Tibial nerve (tissue), 4 donors: ENCODE data around the gene TP73. TPM values are rescaled to one million over a fixed set of nuclear protein-coding genes. Genes with fewer than 3 reads are reported as not detected.
A peak's percentile ranks its signal among the peaks of the same experiment; 100 is the strongest.

ENCODE experiments used
- DNase-seq, 2 donors: peaks; one replicate each; pipeline ENCODE4 v3.0.0-alpha.2; 2019; ENCODE audit warnings: low spot score in 2 of 2
- H3K27ac ChIP-seq, 4 donors: fragments of 200-600 bp; sonication (generic) in 3 of 4; one replicate each; pipeline ENCODE4 v1.5.1; 2017 to 2019; ENCODE audit warnings: mild to moderate bottlenecking in 1 of 4
- H3K27me3 ChIP-seq, 2 donors: fragments of 200-600 bp; sonication (generic) in 1 of 2; one replicate each; pipeline versions ENCODE4 v1.5.1 to v1.6.0; 2017 to 2019
- H3K36me3 ChIP-seq, 3 donors: fragments of 200-600 bp; sonication (generic); one replicate each; pipeline ENCODE4 v1.5.1; 2018 to 2019
- H3K4me1 ChIP-seq, 4 donors: fragments of 200-600 bp; sonication (generic) in 3 of 4; one replicate each; pipeline ENCODE4 v1.5.1; 2017 to 2019
- H3K4me3 ChIP-seq, 4 donors: fragments of 200-600 bp; sonication (generic) in 3 of 4; one replicate each; pipeline ENCODE4 v1.5.1; 2017 to 2019; ENCODE audit warnings: mild to moderate bottlenecking in 1 of 4, moderate library complexity in 1 of 4
- H3K9me3 ChIP-seq, 4 donors: fragments of 200-600 bp; sonication (generic) in 3 of 4; one replicate each; pipeline ENCODE4 v1.5.1; 2017 to 2019
- EP300 ChIP-seq, 2 donors: sonication (generic); formaldehyde crosslinking; IDR thresholded peaks; one replicate each; pipeline ENCODE4 v1.6.1; 2017; ENCODE audit warnings: antibody characterized with exemption in 2 of 2, mild to moderate bottlenecking in 1 of 2
- POLR2A ChIP-seq, 2 donors: fragments of 450-650 bp; IDR thresholded peaks; one replicate each; pipeline ENCODE4 v1.6.1; 2017; ENCODE audit warnings: antibody characterized with exemption in 2 of 2, mild to moderate bottlenecking in 2 of 2, moderate library complexity in 2 of 2
- WGBS, 2 donors: methylation state at CpG; one replicate each; pipeline ENCODE4 v1.1.5; 2018; 5-methylcytosine and 5-hydroxymethylcytosine counted together
- total RNA-seq, 4 donors: library from RNA; depleted of rRNA; stranded (reverse); fragments of >200 nt; gene quantifications; one replicate each; pipeline ENCODE4 v1.1.0, GENCODE V29; 2016
- TF ChIP-seq, protein P1 (sequence below), 5 experiments: fragments of 200-600 bp in 3 of 5; fragments of 450-650 bp in 2 of 5; sonication (generic) in 3 of 5; IDR thresholded peaks; one replicate each; pipeline ENCODE4 v1.5.1; 2016 to 2019; ENCODE audit warnings: antibody characterized with exemption in 5 of 5, mild to moderate bottlenecking in 3 of 5, moderate library complexity in 2 of 5

Gene TP73
- total RNA-seq, 4 donors from 2014 or later, result 0.30 TPM; not detected in 3

DNA sequence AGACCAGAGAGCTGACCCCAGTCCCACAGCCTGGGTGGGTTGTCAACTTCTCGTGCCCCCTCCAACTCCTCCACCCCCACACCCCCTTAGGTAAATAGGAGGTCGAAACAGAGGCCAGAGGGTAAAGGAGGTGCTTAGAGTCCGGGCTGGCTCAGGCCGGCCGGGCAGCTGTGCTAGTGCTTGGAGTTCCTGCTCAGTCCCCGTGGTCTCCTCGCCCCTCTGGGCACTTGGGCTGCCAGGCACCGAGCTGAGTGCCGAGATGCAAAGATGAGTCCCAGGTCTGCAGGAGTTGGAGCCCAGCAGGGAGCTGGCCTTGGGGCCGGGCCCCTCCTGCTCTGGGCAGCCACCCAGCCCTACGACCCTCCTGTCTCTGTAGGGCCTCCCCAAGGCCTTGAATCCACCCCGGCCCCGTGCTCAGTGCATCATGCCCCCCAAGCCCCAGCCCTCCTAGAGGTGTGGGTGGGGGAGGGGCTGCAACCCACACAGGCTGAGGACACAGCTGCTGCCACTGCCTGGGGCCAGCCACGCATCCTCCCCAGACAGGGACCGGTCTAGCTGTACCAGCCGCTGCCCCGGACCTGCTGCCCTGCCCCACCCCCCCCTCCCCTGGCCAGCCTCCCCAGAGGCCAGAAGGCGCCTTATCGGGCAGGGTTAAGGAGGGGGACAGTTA, 122.1 kb downstream of the TP73 start:
- peaks cover 0 to 24% (median 4%) of the 10 kb centered on the region in 3 donors for H3K36me3 ChIP-seq
- WGBS, 2 donors, result 59 to 73% methylated on average over 14 to 19 of the region's 19 CpGs
- no peaks in the 10 kb centered on the region for H3K9me3 ChIP-seq
- DNase-seq, result no peak
- no peaks in the 10 kb centered on the region for H3K27me3 ChIP-seq
- TF ChIP-seq, protein P1, sequence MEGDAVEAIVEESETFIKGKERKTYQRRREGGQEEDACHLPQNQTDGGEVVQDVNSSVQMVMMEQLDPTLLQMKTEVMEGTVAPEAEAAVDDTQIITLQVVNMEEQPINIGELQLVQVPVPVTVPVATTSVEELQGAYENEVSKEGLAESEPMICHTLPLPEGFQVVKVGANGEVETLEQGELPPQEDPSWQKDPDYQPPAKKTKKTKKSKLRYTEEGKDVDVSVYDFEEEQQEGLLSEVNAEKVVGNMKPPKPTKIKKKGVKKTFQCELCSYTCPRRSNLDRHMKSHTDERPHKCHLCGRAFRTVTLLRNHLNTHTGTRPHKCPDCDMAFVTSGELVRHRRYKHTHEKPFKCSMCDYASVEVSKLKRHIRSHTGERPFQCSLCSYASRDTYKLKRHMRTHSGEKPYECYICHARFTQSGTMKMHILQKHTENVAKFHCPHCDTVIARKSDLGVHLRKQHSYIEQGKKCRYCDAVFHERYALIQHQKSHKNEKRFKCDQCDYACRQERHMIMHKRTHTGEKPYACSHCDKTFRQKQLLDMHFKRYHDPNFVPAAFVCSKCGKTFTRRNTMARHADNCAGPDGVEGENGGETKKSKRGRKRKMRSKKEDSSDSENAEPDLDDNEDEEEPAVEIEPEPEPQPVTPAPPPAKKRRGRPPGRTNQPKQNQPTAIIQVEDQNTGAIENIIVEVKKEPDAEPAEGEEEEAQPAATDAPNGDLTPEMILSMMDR (IDR thresholded peaks at IDR 0.05), result no peak
- no peak for TF ChIP-seq EP300 (IDR thresholded peaks at IDR 0.05)
- no peak overlapping the region for H3K4me3 ChIP-seq
- peak overlapping the region in 2 of 4 donors; percentile 89 to 92 for H3K27ac ChIP-seq
- H3K4me1 ChIP-seq, result peaks cover 0 to 52% (median 40%) of the 10 kb centered on the region in 4 donors

DNA sequence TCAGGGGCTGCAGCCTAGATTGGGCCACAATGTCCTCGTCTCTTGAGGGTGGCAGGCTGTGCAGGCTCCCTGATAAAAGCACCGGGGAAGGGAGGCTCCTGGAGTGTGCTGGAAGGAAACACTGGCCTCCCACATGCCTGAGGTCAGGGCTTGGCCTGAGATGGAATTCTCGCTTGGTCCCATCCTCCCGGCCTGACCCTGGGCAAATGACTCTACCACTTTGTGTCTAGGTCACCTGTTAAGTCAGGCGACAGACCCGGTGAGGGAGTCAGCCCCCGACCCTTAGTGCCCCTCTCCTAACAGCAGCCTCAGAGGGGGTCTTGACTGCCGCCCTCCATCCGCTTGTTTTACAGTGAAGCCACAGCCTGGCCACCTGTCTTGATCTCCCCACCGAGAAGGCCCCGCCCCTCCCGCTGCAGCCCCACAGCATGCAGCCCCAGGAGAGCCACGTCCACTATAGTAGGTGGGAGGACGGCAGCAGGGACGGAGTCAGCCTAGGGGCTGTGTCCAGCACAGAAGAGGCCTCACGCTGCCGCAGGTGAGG, 122.7 kb downstream of the TP73 start:
- Histone ChIP-seq H3K27me3 (no peaks in the 10 kb centered on the region), H3K9me3 (no peaks in the 10 kb centered on the region), H3K4me3 (peak overlapping the region in 1 of 4 donors; percentile 5), H3K36me3 (peaks cover 0 to 30% (median 10%) of the 10 kb centered on the region in 3 donors), H3K27ac (peak overlapping the region in 2 of 4 donors; percentile 22 to 89), H3K4me1 (peaks cover 0 to 52% (median 40%) of the 10 kb centered on the region in 4 donors)
- DNase-seq, result no peak
- TF ChIP-seq, protein P1 (IDR thresholded peaks at IDR 0.05), result no peak
- TF ChIP-seq POLR2A (IDR thresholded peaks at IDR 0.05) (no peak), EP300 (IDR thresholded peaks at IDR 0.05) (no peak)
- WGBS, 2 donors, result 32 to 47% methylated on average over 10 to 12 of the region's 17 CpGs

DNA sequence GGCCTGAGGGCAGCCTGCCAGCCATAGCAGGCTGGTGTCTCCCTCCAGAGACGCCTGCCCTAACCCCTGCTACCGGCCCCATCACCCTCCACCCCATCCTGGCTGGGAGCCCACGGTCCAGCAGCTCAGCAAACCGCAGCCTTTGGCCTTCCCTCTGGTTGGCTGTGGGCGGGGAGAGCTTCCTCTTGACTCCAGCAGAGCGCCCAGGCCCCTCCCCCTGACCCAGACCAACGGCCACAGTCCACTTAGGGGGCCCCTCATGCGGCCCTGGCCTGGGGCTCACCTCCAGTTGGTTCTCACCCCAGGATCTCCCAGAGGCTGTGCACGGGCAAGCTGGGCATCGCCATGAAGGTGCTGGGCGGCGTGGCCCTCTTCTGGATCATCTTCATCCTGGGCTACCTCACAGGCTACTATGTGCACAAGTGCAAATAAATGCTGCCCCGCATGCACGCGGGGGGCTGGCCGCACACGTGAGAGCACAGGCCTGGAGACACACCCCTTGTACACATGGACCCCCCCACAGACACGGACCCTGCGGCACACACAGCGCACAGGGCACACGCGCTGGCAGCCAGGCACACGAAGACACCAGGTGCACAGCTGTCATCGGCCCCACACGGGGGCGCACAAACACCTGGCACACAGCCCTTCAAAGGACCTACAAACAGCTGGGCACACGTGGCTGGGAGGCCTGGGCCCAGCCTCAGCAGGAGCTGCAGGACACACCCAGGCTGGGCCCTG, 123.3 kb downstream of the TP73 start:
- no peak for TF ChIP-seq EP300 (IDR thresholded peaks at IDR 0.05)
- TF ChIP-seq POLR2A (IDR thresholded peaks at IDR 0.05), result no peak
- TF ChIP-seq, protein P1 (IDR thresholded peaks at IDR 0.05), result peak in 1 of 5 experiments; percentile 23
- WGBS, 2 donors, result 41 to 43% methylated on average over 16 to 17 of the region's 27 CpGs
- Histone ChIP-seq H3K4me1 (peaks cover 0 to 52% (median 40%) of the 10 kb centered on the region in 4 donors), H3K4me3 (peak overlapping the region in 1 of 4 donors; percentile 5), H3K9me3 (no peaks in the 10 kb centered on the region), H3K27me3 (no peaks in the 10 kb centered on the region), H3K36me3 (peaks cover 0 to 37% (median 16%) of the 10 kb centered on the region in 3 donors), H3K27ac (peak overlapping the region in 2 of 4 donors; percentile 22 to 89)
- no peak for DNase-seq

DNA sequence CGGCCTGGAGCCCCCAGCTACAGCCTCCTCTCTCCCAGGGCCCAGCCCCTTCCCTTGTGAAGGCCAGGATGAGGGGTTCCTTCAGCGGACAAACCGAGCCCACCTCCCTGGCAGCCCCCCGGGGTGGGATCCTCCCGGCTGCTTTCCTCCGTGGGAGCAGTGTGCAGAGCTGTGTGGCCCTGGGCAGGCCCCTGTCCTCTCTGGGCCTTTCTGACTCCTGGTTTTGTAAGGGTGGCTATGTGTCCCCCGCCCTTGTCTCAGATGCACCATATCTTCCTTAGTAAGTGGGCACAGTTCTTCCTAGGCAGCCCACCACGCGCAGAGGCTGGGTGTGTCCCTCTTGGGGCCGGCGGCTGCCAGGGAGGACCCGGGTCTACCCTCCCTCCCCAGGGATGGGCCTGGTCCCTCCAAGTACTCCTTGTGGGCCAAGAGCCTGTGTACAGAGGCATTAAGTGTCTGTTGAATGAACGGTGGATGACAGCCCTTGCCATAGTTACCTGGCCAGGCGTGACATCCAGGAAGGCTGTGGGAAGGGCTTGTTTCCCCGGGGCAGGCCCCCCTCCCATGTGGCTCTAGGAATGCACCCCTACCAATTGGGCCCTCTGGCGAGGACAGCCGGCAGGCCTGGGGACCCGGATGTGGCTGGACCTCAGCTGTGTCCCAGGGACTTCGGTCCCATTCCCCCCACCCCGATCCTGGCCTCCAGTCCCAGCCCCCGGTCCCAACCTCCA, 124.1 kb downstream of the TP73 start:
- 76 to 86% methylated on average over 10 to 14 of the region's 21 CpGs for WGBS, 2 donors
- TF ChIP-seq POLR2A (IDR thresholded peaks at IDR 0.05) (no peak), EP300 (IDR thresholded peaks at IDR 0.05) (no peak)
- TF ChIP-seq, protein P1 (IDR thresholded peaks at IDR 0.05), result no peak
- no peak overlapping the region for H3K27ac ChIP-seq

More for the DNA sequence above, 124.1 kb downstream of the TP73 start:
- peaks cover 0 to 47% (median 39%) of the 10 kb centered on the region in 4 donors for H3K4me1 ChIP-seq
- peaks cover 0 to 44% (median 22%) of the 10 kb centered on the region in 3 donors for H3K36me3 ChIP-seq
- no peaks in the 10 kb centered on the region for H3K27me3 ChIP-seq
- H3K4me3 ChIP-seq, result no peak overlapping the region
- H3K9me3 ChIP-seq, result no peaks in the 10 kb centered on the region
- no peak for DNase-seq
